HepG2 (cell line): Measurements from ENCODE around the gene ALDH3B2. TPM values are rescaled to one million over a fixed set of nuclear protein-coding genes. Genes with fewer than 3 reads are reported as not detected.

Experiments
- ATF7-NPFF ChIP-seq: sonication (generic); formaldehyde crosslinking; IDR thresholded peaks from 2 replicates; pipeline ENCODE4 v1.8.1; 2023; ENCODE audit warnings: mild to moderate bottlenecking, low read depth, missing genetic modification reagents, moderate library complexity
- EP300 ChIP-seq, 3 experiments: sonication (generic) in 1 of 3; formaldehyde crosslinking in 1 of 3; IDR thresholded peaks; 2 replicates each; pipeline versions ENCODE4 v1.5.1 to v1.6.1; 2011 to 2020; ENCODE audit warnings: low read depth in 2 of 3, low read length in 2 of 3, borderline replicate concordance in 1 of 3, improper control_type of control experiment in 1 of 3, mild to moderate bottlenecking in 1 of 3, missing genetic modification reagents in 1 of 3, moderate library complexity in 1 of 3
- ETV6 ChIP-seq: sonication (generic); formaldehyde crosslinking; conservative IDR thresholded peaks from 2 replicates; pipeline ENCODE4 v1.4.0; 2020; ENCODE audit warnings: missing genetic modification reagents
- GATAD1 ChIP-seq: IDR thresholded peaks from 2 replicates; pipeline ENCODE4 v1.6.1; 2016; ENCODE audit warnings: missing genetic modification reagents, missing compliant biosample characterization
- KMT2B ChIP-seq: IDR thresholded peaks from 2 replicates; pipeline ENCODE4 v1.6.1; 2016; ENCODE audit warnings: missing genetic modification reagents, missing compliant biosample characterization
- MEF2D ChIP-seq: sonication (generic); formaldehyde crosslinking; IDR thresholded peaks from 2 replicates; pipeline ENCODE4 v1.5.1; 2020; ENCODE audit warnings: mild to moderate bottlenecking, missing genetic modification reagents
- PCBP1 ChIP-seq: fragments of 200-400 bp; formaldehyde crosslinking; IDR thresholded peaks from 2 replicates; pipeline ENCODE4 v1.6.1; 2017; ENCODE audit warnings: mild to moderate bottlenecking, low read depth, low read length, borderline replicate concordance
- TSC22D2 ChIP-seq: sonication (generic); formaldehyde crosslinking; IDR thresholded peaks from 2 replicates; pipeline ENCODE4 v1.5.1; 2020; ENCODE audit warnings: missing genetic modification reagents, mild to moderate bottlenecking, borderline replicate concordance
- ZFP90 ChIP-seq: sonication (generic); formaldehyde crosslinking; IDR thresholded peaks from 2 replicates; pipeline ENCODE4 v1.8.0; 2022; ENCODE audit warnings: missing genetic modification reagents, mild to moderate bottlenecking, inconsistent platforms, borderline replicate concordance
- ZNF143 ChIP-seq: sonication (generic); formaldehyde crosslinking; IDR thresholded peaks from 2 replicates; pipeline ENCODE4 v1.4.0; 2020; ENCODE audit warnings: missing genetic modification reagents
- ZNF318 ChIP-seq: sonication (generic); formaldehyde crosslinking; IDR thresholded peaks from 2 replicates; pipeline ENCODE4 v1.4.0; 2020; ENCODE audit warnings: mild to moderate bottlenecking, missing genetic modification reagents
- ZNF354B ChIP-seq: sonication (generic); formaldehyde crosslinking; IDR thresholded peaks from 2 replicates; pipeline ENCODE4 v1.8.0; 2022; ENCODE audit warnings: mild to moderate bottlenecking, missing genetic modification reagents
- ZNF629 ChIP-seq: sonication (generic); formaldehyde crosslinking; conservative IDR thresholded peaks from 2 replicates; pipeline ENCODE4 v1.5.0; 2020; ENCODE audit warnings: missing genetic modification reagents
- polyA plus RNA-seq, 8 experiments: library from polyadenylated mRNA; depleted of rRNA in 3 of 8; stranded (reverse) in 7 of 8; unstranded in 1 of 8; fragments of >200 nt; fragmentation: Illumina TruSeq in 4 of 8; extraction: Trizol in 4 of 8; gene quantifications; 2 replicates each; pipeline versions ENCODE4 v1.2.1 to v1.2.3, GENCODE V29; 2011 to 2016; ENCODE audit warnings: low read depth in 4 of 8, missing spikeins in 1 of 8, mixed read lengths in 1 of 8; ENCODE audit not compliant: insufficient read depth in 1 of 8
- total RNA-seq, 5 experiments: library from RNA; depleted of rRNA; stranded (reverse); fragments of >200 nt; fragmentation: Illumina TruSeq; extraction: Trizol; gene quantifications; 2 replicates each; pipeline ENCODE4 v1.2.3, GENCODE V29; 2016; ENCODE audit warnings: low read depth in 1 of 5
- TF ChIP-seq, protein P1 (sequence below): fragments of 450-650 bp; IDR thresholded peaks from 2 replicates; pipeline ENCODE4 v1.6.1; 2016
- TF ChIP-seq, protein P2 (sequence below): sonication (generic); formaldehyde crosslinking; IDR thresholded peaks from 2 replicates; pipeline ENCODE4 v1.4.0; 2020; ENCODE audit warnings: missing genetic modification reagents
- TF ChIP-seq, protein P3 (sequence below): sonication (generic); formaldehyde crosslinking; IDR thresholded peaks from 2 replicates; pipeline ENCODE4 v1.5.0; 2020; ENCODE audit warnings: missing genetic modification reagents

ALDH3B2 gene
- total and polyA plus RNA-seq, 2 of the 13 experiments (the other 11 are each of a cell fraction or from before 2014, with no cell fraction given) = not detected

DNA sequence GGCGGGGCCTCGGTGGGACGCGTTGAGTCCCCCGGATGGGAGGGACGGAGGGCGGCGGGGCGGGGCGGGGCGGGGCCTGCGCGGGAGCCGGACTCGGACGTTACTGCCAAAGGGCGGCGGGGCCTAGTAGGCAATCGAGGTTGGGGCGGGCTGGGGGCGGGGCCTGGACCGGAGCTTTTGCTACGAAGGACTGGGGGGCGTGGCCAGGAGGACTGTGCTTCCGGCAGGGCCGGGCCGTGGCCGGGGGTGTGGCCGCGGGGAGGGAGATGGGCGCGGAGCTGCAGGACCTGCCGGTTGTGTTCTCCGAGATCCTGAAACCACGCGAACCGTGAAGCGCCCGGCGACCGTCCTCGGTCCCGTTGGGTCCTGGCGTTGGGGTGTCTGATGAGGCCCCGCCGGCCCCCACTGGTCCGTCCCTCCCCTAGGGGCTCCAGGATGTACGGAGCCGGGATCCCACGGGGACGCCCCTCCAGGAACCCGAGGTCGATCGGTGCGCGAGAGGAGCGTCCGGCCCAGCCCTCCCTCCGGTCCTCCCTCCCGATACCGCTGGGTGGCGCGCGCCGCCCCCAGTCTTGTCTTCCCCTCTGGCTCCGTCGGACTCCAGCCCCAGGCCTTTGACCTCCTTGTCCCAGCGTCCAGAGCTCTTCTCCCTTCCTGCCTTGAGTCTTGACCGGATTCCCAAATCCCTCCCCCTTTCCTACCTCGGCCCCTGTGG is 44.0 kb downstream of the ALDH3B2 start (continued):
- peak; percentile 74 for TF ChIP-seq ZFP90 (CRISPR knock-in tag)
- TF ChIP-seq GATAD1 (CRISPR knock-in tag) = peak; percentile 36; the same call in 1 of the 2 replicates
- 0 out of 4 replicates have a peak, but pooled peaks of 1 of the 2 experiments have one; percentile 41 for TF ChIP-seq EP300 (IDR thresholded peaks at IDR 0.05; ENCODE audit: low read depth in 2 of 2, low read length in 2 of 2)
- 0 out of 2 replicates have a peak, but pooled peaks have one; percentile 36 for TF ChIP-seq EP300 (CRISPR knock-in tag; IDR thresholded peaks at IDR 0.05; ENCODE audit: borderline replicate concordance)
- TF ChIP-seq, protein P1, sequence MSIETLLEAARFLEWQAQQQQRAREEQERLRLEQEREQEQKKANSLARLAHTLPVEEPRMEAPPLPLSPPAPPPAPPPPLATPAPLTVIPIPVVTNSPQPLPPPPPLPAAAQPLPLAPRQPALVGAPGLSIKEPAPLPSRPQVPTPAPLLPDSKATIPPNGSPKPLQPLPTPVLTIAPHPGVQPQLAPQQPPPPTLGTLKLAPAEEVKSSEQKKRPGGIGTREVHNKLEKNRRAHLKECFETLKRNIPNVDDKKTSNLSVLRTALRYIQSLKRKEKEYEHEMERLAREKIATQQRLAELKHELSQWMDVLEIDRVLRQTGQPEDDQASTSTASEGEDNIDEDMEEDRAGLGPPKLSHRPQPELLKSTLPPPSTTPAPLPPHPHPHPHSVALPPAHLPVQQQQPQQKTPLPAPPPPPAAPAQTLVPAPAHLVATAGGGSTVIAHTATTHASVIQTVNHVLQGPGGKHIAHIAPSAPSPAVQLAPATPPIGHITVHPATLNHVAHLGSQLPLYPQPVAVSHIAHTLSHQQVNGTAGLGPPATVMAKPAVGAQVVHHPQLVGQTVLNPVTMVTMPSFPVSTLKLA = no peak
- TF ChIP-seq ATF7-NPFF = peak; percentile 74; the same call in 1 of the 2 replicates
- peak; percentile 87; the same call in 1 of the 2 replicates for TF ChIP-seq ETV6 (CRISPR knock-in tag)
- TF ChIP-seq, protein P2, sequence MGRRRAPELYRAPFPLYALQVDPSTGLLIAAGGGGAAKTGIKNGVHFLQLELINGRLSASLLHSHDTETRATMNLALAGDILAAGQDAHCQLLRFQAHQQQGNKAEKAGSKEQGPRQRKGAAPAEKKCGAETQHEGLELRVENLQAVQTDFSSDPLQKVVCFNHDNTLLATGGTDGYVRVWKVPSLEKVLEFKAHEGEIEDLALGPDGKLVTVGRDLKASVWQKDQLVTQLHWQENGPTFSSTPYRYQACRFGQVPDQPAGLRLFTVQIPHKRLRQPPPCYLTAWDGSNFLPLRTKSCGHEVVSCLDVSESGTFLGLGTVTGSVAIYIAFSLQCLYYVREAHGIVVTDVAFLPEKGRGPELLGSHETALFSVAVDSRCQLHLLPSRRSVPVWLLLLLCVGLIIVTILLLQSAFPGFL (CRISPR knock-in tag) = 0 out of 2 replicates have a peak, but pooled peaks have one; percentile 67
- peak; percentile 51; the same call in 1 of the 2 replicates for TF ChIP-seq ZNF318 (CRISPR knock-in tag)
- peak; percentile 73 for TF ChIP-seq MEF2D
- peak; percentile 12; the same call in 1 of the 2 replicates for TF ChIP-seq ZNF143
- no peak; the same call in 1 of the 2 replicates for TF ChIP-seq KMT2B (CRISPR knock-in tag)
- TF ChIP-seq PCBP1 = no peak
- no peak for TF ChIP-seq ZNF354B (CRISPR knock-in tag)
- TF ChIP-seq, protein P3, sequence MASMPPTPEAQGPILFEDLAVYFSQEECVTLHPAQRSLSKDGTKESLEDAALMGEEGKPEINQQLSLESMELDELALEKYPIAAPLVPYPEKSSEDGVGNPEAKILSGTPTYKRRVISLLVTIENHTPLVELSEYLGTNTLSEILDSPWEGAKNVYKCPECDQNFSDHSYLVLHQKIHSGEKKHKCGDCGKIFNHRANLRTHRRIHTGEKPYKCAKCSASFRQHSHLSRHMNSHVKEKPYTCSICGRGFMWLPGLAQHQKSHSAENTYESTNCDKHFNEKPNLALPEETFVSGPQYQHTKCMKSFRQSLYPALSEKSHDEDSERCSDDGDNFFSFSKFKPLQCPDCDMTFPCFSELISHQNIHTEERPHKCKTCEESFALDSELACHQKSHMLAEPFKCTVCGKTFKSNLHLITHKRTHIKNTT (CRISPR knock-in tag) = no peak
- 0 out of 2 replicates have a peak, but pooled peaks have one; percentile 10 for TF ChIP-seq ZNF629 (CRISPR knock-in tag)
- TF ChIP-seq TSC22D2 (CRISPR knock-in tag) = no peak; the same call in 1 of the 2 replicates
